HG02885 (cell line): ENCODE results near the gene SKI.

Source experiments
- ATAC-seq: cut with Tn5 transposase; IDR thresholded peaks from one replicate; pipeline ENCODE4 v1.9.1; 2021; ENCODE audit warnings: mild to moderate bottlenecking; ENCODE audit not compliant: unreplicated experiment, poor library complexity

The SKI gene

DNA sequence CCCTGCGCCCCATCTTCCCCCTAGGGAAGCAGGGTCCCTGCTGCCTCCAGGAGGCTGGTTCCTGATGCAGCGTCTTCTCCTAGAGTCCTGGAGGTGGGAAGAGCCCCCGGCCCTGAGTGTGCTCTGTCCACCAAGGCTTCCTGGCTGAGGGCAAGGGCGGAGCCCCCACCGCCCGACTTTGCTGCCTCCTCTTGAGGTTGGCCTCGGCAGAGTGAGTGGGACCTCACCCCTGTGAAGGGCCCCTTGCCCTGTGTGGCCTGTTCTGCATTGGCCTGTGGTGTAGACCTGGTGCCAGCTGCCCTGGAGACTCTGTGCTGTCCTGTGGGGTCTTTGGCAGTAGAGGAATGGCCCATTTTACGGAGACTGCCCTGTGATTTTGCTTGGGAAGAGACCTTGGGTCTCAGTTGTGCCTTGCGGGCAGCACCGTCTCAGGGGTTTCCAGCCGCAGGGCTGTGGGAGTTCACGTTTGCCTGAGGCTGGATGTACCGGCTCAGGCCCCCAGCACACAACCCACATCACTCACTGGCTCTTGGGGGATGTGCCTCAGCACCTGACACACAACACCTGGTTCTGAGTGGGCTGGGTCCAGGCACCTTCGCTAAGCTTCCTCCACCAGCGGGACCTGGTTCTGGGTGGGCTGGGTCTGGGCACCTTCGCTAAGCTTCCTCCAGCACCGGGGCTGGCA is 73.6 kb downstream of the SKI start:
- no peak for ATAC-seq

DNA sequence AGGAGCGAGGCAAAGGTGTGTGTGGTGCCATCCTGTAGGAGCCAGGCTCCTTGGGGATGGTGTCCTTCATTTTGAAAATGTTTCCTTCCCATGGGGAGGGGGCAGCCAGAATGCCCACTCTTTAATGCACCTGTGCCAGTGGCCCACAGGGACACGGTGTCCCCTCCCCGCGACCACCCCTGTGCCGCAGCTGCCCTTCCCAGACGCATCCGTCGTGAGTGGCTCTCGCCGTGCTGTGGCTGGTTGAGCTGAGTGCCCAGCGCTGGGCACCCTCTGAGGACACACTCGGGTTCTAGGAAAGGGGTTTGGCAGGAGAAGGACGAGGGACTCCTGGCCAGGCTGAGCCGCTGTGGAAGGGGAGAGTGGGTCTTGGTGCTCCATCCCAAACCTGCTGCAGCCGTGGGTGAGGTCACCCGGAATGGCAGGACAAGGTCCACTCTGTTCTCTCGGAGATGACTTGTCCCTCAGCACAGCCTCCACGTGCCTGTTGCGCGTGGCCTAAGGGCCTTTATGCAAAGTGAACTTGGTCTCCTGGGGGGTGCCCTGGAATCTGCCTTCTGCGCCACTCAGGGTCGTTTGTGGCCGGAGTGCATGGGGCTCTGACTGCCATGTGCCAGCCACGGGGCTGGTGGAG is 74.3 kb downstream of the SKI start:
- no peak for ATAC-seq

GRCh38 chr1:2303016-2303775 is 75.1 kb downstream of the SKI start:
- ATAC-seq: no peak

GRCh38 chr1:2303781-2304180 is 75.7 kb downstream of the SKI start:
- no peak for ATAC-seq

DNA sequence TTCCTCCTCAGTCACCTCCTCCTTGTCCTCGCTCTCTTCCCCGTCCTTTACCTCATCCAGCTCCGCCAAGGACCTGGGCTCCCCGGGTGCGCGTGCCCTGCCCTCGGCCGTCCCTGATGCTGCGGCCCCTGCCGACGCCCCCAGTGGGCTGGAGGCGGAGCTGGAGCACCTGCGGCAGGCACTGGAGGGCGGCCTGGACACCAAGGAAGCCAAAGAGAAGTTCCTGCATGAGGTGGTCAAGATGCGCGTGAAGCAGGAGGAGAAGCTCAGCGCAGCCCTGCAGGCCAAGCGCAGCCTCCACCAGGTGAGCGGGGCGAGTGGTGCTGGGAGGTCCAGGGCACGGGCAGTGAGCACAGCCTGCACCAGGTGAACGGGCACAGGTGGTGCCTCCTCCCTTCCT is 76.2 kb downstream of the SKI start:
- no peak for ATAC-seq

GRCh38 chr1:2304921-2305681 is 77.0 kb downstream of the SKI start:
- ATAC-seq: no peak

GRCh38 chr1:2306151-2306978 is 78.2 kb downstream of the SKI start:
- no peak for ATAC-seq

DNA sequence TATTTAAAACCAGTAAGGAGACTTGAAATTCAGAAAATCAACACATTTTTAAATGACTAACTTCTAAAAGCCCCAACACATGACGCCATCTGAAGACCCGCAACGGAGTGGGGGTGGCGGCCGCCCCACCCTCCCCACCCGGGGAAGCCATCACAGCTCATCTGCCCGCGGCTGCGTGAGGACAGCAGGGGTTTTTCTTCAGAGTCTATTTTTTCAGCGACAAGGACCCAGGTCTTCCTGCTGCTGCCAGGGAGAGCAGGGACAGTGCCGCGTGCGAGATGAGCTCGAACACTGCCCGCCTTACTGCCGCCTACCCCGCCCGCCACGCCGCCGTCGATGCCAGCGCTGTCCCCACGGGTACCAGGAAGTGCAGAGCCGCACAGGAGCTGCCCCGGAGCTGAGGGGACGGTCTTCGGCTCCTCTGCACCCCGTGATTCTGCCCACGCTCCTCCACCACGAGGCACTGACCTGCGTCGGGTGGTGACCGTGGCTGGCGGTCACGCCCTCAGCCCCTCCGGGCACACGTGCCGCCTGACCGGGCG is 79.0 kb downstream of the SKI start:
- ATAC-seq: no peak

DNA sequence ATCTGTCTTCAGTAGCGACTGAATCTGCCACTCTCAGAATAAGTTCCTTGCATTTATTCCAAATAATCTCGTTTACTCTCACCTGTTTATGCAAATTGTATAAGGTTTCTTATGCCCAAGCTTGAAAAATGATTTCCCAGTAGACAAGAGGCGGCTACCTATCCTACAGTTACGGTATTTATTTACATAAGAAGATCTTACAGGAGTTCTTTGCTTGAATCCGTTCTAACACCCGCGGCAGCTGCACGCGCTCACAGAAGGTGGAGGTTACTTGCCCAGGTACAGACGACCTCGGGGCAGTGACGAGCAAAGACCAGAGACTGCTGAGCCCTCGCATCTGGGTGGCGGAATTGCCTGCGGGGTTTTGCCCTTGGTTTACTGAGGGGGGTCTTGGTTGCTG is 79.9 kb downstream of the SKI start:
- no peak for ATAC-seq

- ATAC-seq: no peak
Measured at GRCh38 chr1:2308844-2309243, 80.7 kb downstream of the SKI start.

- no peak for ATAC-seq
Measured at GRCh38 chr1:2310332-2311183, 82.4 kb downstream of the SKI start.

GRCh38 chr1:2311184-2312032 is 83.3 kb downstream of the SKI start:
- no peak for ATAC-seq

GRCh38 chr1:2312160-2312514 is 84.0 kb downstream of the SKI start:
- ATAC-seq: no peak

- no peak for ATAC-seq
Measured at GRCh38 chr1:2312515-2313301, 84.6 kb downstream of the SKI start.

- no peak for ATAC-seq
Measured at GRCh38 chr1:2313651-2314261, 85.6 kb downstream of the SKI start.

- ATAC-seq: no peak
Measured at GRCh38 chr1:2314273-2314802, 86.2 kb downstream of the SKI start.
